A549 (cell line): ENCODE data around the gene TTC28. TPM values are rescaled to one million over a fixed set of nuclear protein-coding genes. Genes with fewer than 3 reads are reported as not detected.

Experiments used
- ATAC-seq, 2 experiments: fragments of 200-7000 bp in 1 of 2; fragments of >200 bp in 1 of 2; cut with Nextera tagmentation in 1 of 2; cut with Tn5 transposase in 1 of 2; 3 replicates each; pipeline versions ENCODE4 v1.8.0 to v1.9.1; 2018 to 2020; ENCODE audit warnings: mild to moderate bottlenecking in 1 of 2, moderate library complexity in 1 of 2
- CTCF ChIA-PET: fragments of 300-600 bp; sonication (Branson Sonifier 250); formaldehyde crosslinking; extraction: SDS; loops from one replicate; lab custom pipeline; 2021; ENCODE audit warnings: antibody characterized with exemption, inconsistent platforms; lab: Yijun Ruan, JAX
- POLR2A ChIA-PET: fragments of 350-600 bp; formaldehyde crosslinking; extraction: SDS; loops from one replicate; lab custom pipeline; 2021; ENCODE audit warnings: antibody characterized with exemption, inconsistent platforms; lab: Yijun Ruan, JAX
- DNase-seq, 2 experiments: peaks; one replicate each; pipeline versions ENCODE4 v3.0.0 to v3.0.0-alpha.2; 2011 to 2016; ENCODE audit warnings: low read depth in 1 of 2, low spot score in 1 of 2
- FAIRE-seq: peaks from 2 replicates; lab custom pipeline; 2011; peaks lifted over from hg19 to GRCh38; lab: Jason Lieb, UNC
- H3K27ac ChIP-seq, 2 experiments: fragments of >200 bp; sonication (Bioruptor Twin); formaldehyde crosslinking; 3 replicates each; pipeline ENCODE4 v1.5.1; 2016 to 2017
- H3K4me1 ChIP-seq: fragments of >200 bp; sonication (Bioruptor Twin); formaldehyde crosslinking; 3 replicates; pipeline ENCODE4 v1.6.1; 2016
- H3K4me2 ChIP-seq: fragments of >200 bp; sonication (Bioruptor Twin); formaldehyde crosslinking; 3 replicates; pipeline ENCODE4 v1.6.1; 2016
- H3K4me3 ChIP-seq: fragments of >200 bp; sonication (Bioruptor Twin); formaldehyde crosslinking; 3 replicates; pipeline ENCODE4 v1.5.1; 2016
- H3K9me3 ChIP-seq: fragments of >200 bp; sonication (Bioruptor Twin); formaldehyde crosslinking; 3 replicates; pipeline ENCODE4 v1.6.1; 2016
- CBX8 ChIP-seq: fragments of 200-600 bp; sonication (generic); IDR thresholded peaks from 2 replicates; pipeline ENCODE4 v1.6.1; 2016
- CEBPB ChIP-seq, 2 experiments: fragments of >200 bp in 1 of 2; sonication (Bioruptor Twin) in 1 of 2; formaldehyde crosslinking in 1 of 2; IDR thresholded peaks; 2 replicates each; pipeline ENCODE4 v1.6.1; 2012 to 2016
- CHD4 ChIP-seq: fragments of 200-600 bp; sonication (generic); IDR thresholded peaks from 2 replicates; pipeline ENCODE4 v1.6.1; 2016; ENCODE audit warnings: antibody characterized with exemption, mild to moderate bottlenecking, borderline replicate concordance
- EHF ChIP-seq: fragments of 250-450 bp; sonication (Bioruptor Pico); IDR thresholded peaks from 2 replicates; pipeline ENCODE4 v1.5.0; 2020; ENCODE audit warnings: mild to moderate bottlenecking
- EP300 ChIP-seq, 2 experiments: fragments of >200 bp; sonication (Bioruptor Twin); formaldehyde crosslinking; IDR thresholded peaks; 2 replicates in 1 of 2; 3 replicates in 1 of 2; pipeline ENCODE4 v1.6.1; 2016 to 2017
- ESRRA ChIP-seq: fragments of 150-350 bp; IDR thresholded peaks from 2 replicates; pipeline ENCODE4 v1.6.1; 2014; ENCODE audit warnings: mild to moderate bottlenecking, low read length, borderline replicate concordance
- FOSB ChIP-seq: fragments of 250-450 bp; sonication (Bioruptor Pico); IDR thresholded peaks from 2 replicates; pipeline ENCODE4 v1.5.0; 2020; ENCODE audit warnings: mild to moderate bottlenecking, moderate library complexity
- FOXS1 ChIP-seq: fragments of 250-450 bp; sonication (Bioruptor Pico); IDR thresholded peaks from 2 replicates; pipeline ENCODE4 v1.5.0; 2020; ENCODE audit warnings: mild to moderate bottlenecking, moderate library complexity
- GATA3 ChIP-seq: IDR thresholded peaks from 2 replicates; pipeline ENCODE4 v1.6.1; 2012; ENCODE audit warnings: borderline replicate concordance
- HDAC2 ChIP-seq: fragments of 200-600 bp; sonication (generic); IDR thresholded peaks from 2 replicates; pipeline ENCODE4 v1.6.1; 2016
- HOXB13 ChIP-seq: fragments of 250-450 bp; sonication (Bioruptor Pico); IDR thresholded peaks from 2 replicates; pipeline ENCODE4 v1.5.0; 2020; ENCODE audit warnings: low read depth, mild to moderate bottlenecking, moderate library complexity
- JUN ChIP-seq, 2 experiments: fragments of >200 bp; sonication (Bioruptor Twin); formaldehyde crosslinking; IDR thresholded peaks; 2 replicates in 1 of 2; 3 replicates in 1 of 2; pipeline ENCODE4 v1.6.1; 2016 to 2017
- JUNB ChIP-seq: fragments of >200 bp; sonication (Bioruptor Twin); formaldehyde crosslinking; IDR thresholded peaks from 2 replicates; pipeline ENCODE4 v1.6.1; 2016
- KDM5A ChIP-seq: fragments of 200-600 bp; sonication (generic); IDR thresholded peaks from 2 replicates; pipeline ENCODE4 v1.6.1; 2016; ENCODE audit warnings: antibody characterized with exemption, mild to moderate bottlenecking
- MAZ ChIP-seq: fragments of 150-350 bp; IDR thresholded peaks from 2 replicates; pipeline ENCODE4 v1.6.1; 2014; ENCODE audit warnings: antibody characterized with exemption, low read depth, low read length, borderline replicate concordance
- NPAS2 ChIP-seq: fragments of 250-450 bp; sonication (Bioruptor Pico); IDR thresholded peaks from 2 replicates; pipeline ENCODE4 v1.8.0; 2022; ENCODE audit warnings: mild to moderate bottlenecking, moderate library complexity, borderline replicate concordance
- NR3C1 ChIP-seq: fragments of >200 bp; sonication (Bioruptor Twin); formaldehyde crosslinking; IDR thresholded peaks from 3 replicates; pipeline ENCODE4 v1.6.1; 2017
- PHF8 ChIP-seq: fragments of 200-600 bp; sonication (generic); IDR thresholded peaks from 2 replicates; pipeline ENCODE4 v1.6.1; 2016; ENCODE audit warnings: low read depth, mild to moderate bottlenecking, antibody characterized with exemption, moderate library complexity, borderline replicate concordance
- POLR2A ChIP-seq: IDR thresholded peaks from 2 replicates; pipeline ENCODE4 v1.6.1; 2012; ENCODE audit warnings: mild to moderate bottlenecking, low read length
- POLR2AphosphoS2 ChIP-seq: conservative IDR thresholded peaks from 2 replicates; pipeline ENCODE4 v1.6.1; 2012; ENCODE audit warnings: low read length, improper control_type of control experiment, inconsistent platforms
- RAD21 ChIP-seq, 2 experiments: fragments of >200 bp in 1 of 2; sonication (Bioruptor Twin) in 1 of 2; formaldehyde crosslinking in 1 of 2; IDR thresholded peaks in 1 of 2; conservative IDR thresholded peaks in 1 of 2; 2 replicates in 1 of 2; 3 replicates in 1 of 2; pipeline ENCODE4 v1.6.1; 2012 to 2018; ENCODE audit warnings: inconsistent platforms in 1 of 2
- RFX5 ChIP-seq: fragments of 450-650 bp; IDR thresholded peaks from 2 replicates; pipeline ENCODE4 v1.7.1; 2014; ENCODE audit warnings: antibody characterized with exemption, mild to moderate bottlenecking, moderate library complexity
- RNF2 ChIP-seq: fragments of 200-600 bp; sonication (generic); IDR thresholded peaks from 2 replicates; pipeline ENCODE4 v1.6.1; 2016; ENCODE audit warnings: low read depth, mild to moderate bottlenecking, antibody characterized with exemption, moderate library complexity, borderline replicate concordance
- SREBF2 ChIP-seq: fragments of 450-650 bp; IDR thresholded peaks from 2 replicates; pipeline ENCODE4 v1.6.1; 2014; ENCODE audit warnings: mild to moderate bottlenecking, moderate library complexity
- TP53 ChIP-seq: fragments of 250-450 bp; sonication (Bioruptor Pico); IDR thresholded peaks from 2 replicates; pipeline ENCODE4 v1.5.0; 2021; ENCODE audit warnings: mild to moderate bottlenecking, moderate library complexity
- ZNF302 ChIP-seq: fragments of 250-450 bp; sonication (Bioruptor Pico); IDR thresholded peaks from 2 replicates; pipeline ENCODE4 v1.9.0; 2021; ENCODE audit warnings: inconsistent platforms, mild to moderate bottlenecking, moderate library complexity
- ZSCAN20 ChIP-seq: fragments of 250-450 bp; sonication (Bioruptor Pico); IDR thresholded peaks from 2 replicates; pipeline ENCODE4 v1.8.0; 2022; ENCODE audit warnings: mild to moderate bottlenecking, moderate library complexity
- whole genome bisulfite sequencing: methylation state at CpG from one replicate; pipeline ENCODE4 v1.1.6; 2017; ENCODE audit errors: missing lambda C conversion rate; 5-methylcytosine and 5-hydroxymethylcytosine counted together
- polyA plus RNA-seq, 4 experiments: library from polyadenylated mRNA; depleted of rRNA in 3 of 4; stranded (reverse); fragments of >200 nt; fragmentation: RNase III in 1 of 4; extraction: RNeasy Plus Mini Kit Qiagen cat#74134 plus additional on column Dnase treatment in 1 of 4; gene quantifications; 2 replicates in 3 of 4; 3 replicates in 1 of 4; pipeline ENCODE4 v1.2.3, GENCODE V29; 2011 to 2017
- TF ChIP-seq, protein P1 (sequence below): fragments of 200-600 bp; sonication (generic); IDR thresholded peaks from 2 replicates; pipeline ENCODE4 v1.6.1; 2016; ENCODE audit warnings: antibody characterized with exemption, mild to moderate bottlenecking, moderate library complexity
- TF ChIP-seq, protein P2 (sequence below): fragments of 450-650 bp; IDR thresholded peaks from 2 replicates; pipeline ENCODE4 v1.6.1; 2014; ENCODE audit warnings: antibody characterized with exemption
- TF ChIP-seq, protein P3 (sequence below): fragments of >200 bp; sonication (Bioruptor Twin); formaldehyde crosslinking; IDR thresholded peaks from 2 replicates; pipeline ENCODE4 v1.6.1; 2016
- TF ChIP-seq, protein P4 (sequence below): fragments of 250-450 bp; sonication (Bioruptor Pico); IDR thresholded peaks from 2 replicates; pipeline ENCODE4 v1.5.0; 2020; ENCODE audit warnings: low read depth, mild to moderate bottlenecking, moderate library complexity
- TF ChIP-seq, protein P5 (sequence below): fragments of 250-450 bp; sonication (Bioruptor Pico); IDR thresholded peaks from 2 replicates; pipeline ENCODE4 v1.5.0; 2021; ENCODE audit warnings: mild to moderate bottlenecking, moderate library complexity, borderline replicate concordance
- TF ChIP-seq, protein P6 (sequence below): fragments of >200 bp; sonication (Bioruptor Twin); formaldehyde crosslinking; IDR thresholded peaks from 3 replicates; pipeline ENCODE4 v1.6.1; 2016

Gene TTC28
- polyA plus RNA-seq, 2 of the 4 experiments (the other 2 are of a cell fraction), result 2.6 to 3.8 TPM

DNA sequence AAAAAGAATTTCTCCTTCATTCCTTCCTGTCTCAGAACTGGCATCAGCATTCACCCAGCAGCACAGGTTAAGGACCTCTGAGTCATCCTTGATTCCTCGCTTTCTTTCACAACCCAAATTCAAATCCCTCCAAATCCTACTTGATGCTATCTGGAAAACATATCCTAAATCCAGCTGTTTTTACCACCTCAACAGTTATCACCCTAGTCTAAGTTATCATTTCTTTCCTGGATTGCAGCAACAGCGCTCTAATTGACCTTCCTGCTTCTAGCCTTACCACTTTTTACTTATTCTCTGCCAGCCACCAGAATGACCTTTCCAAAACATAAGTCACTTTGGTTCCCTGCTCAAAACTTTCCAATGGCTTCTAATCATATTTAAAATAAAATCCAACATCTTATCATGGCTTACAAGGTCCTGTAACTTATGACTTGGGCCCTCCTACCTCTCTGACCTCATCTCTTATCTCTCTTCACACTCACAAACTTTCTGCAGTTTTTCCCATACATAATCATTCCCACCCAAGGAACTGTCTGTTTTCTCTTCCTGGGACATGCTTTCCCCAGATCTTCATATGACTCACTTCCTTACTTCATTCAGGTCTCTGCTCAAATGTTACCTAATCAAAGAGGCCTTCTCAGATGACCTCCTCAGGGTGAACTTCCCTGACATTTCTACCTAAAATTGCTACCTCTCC lies 119.4 kb downstream of the TTC28 start:
- DNase-seq (peak; percentile 35 to 65), FAIRE-seq (no peak), ATAC-seq (peak; percentile 84 to 87)
- POLR2A ChIA-PET, result interaction anchor here (0.7 kb wide), 1 partner anchor 56 kb away, joined by 3 read pairs; no protein-coding TSS in a partner anchor
- no peak overlapping the region for H3K4me3 ChIP-seq
- CTCF ChIA-PET, result interaction anchor here (0.6 kb wide), 1 partner anchor 66 kb away, joined by 5 read pairs; no protein-coding TSS in a partner anchor
- peaks cover 23% of the 10 kb centered on the region for H3K4me1 ChIP-seq
- no peaks in the 10 kb centered on the region for H3K9me3 ChIP-seq
- H3K27ac ChIP-seq, result peak overlapping the region; percentile 63 to 79
- WGBS, result 79% methylated on average over 2 of the region's 2 CpGs
- H3K4me2 ChIP-seq, result peak overlapping the region; percentile 44
- TF ChIP-seq JUN (IDR thresholded peaks at IDR 0.05) (0 out of 5 replicates have a peak, but pooled peaks of 1 of the 2 experiments have one; percentile 23), SREBF2 (no peak), CHD4 (no peak), RAD21 (conservative IDR thresholded peaks at IDR 0.05 in 1 of 2, IDR thresholded peaks at IDR 0.05 in 1 of 2) (0 out of 5 replicates have a peak, but pooled peaks of 1 of the 2 experiments have one; percentile 12), MAZ (no peak), TP53 (CRISPR knock-in tag) (no peak), FOXS1 (CRISPR knock-in tag) (no peak), POLR2A (no peak), ESRRA (no peak), KDM5A (no peak), CBX8 (no peak), ZNF302 (no peak), RNF2 (no peak), GATA3 (no peak), RFX5 (no peak), ZSCAN20 (CRISPR knock-in tag) (no peak), EP300 (IDR thresholded peaks at IDR 0.05) (no peak), HDAC2 (no peak), POLR2AphosphoS2 (no peak), HOXB13 (CRISPR knock-in tag) (no peak), PHF8 (no peak), NPAS2 (CRISPR knock-in tag) (no peak), EHF (no peak), FOSB (CRISPR knock-in tag) (no peak), NR3C1 (no peak), CEBPB (IDR thresholded peaks at IDR 0.05) (peak; percentile 6 to 53; a peak in 1 of 4 replicates), JUNB (peak; percentile 36; the same call in 1 of the 2 replicates)
- TF ChIP-seq, protein P1, sequence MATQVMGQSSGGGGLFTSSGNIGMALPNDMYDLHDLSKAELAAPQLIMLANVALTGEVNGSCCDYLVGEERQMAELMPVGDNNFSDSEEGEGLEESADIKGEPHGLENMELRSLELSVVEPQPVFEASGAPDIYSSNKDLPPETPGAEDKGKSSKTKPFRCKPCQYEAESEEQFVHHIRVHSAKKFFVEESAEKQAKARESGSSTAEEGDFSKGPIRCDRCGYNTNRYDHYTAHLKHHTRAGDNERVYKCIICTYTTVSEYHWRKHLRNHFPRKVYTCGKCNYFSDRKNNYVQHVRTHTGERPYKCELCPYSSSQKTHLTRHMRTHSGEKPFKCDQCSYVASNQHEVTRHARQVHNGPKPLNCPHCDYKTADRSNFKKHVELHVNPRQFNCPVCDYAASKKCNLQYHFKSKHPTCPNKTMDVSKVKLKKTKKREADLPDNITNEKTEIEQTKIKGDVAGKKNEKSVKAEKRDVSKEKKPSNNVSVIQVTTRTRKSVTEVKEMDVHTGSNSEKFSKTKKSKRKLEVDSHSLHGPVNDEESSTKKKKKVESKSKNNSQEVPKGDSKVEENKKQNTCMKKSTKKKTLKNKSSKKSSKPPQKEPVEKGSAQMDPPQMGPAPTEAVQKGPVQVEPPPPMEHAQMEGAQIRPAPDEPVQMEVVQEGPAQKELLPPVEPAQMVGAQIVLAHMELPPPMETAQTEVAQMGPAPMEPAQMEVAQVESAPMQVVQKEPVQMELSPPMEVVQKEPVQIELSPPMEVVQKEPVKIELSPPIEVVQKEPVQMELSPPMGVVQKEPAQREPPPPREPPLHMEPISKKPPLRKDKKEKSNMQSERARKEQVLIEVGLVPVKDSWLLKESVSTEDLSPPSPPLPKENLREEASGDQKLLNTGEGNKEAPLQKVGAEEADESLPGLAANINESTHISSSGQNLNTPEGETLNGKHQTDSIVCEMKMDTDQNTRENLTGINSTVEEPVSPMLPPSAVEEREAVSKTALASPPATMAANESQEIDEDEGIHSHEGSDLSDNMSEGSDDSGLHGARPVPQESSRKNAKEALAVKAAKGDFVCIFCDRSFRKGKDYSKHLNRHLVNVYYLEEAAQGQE, result no peak
- TF ChIP-seq, protein P2, sequence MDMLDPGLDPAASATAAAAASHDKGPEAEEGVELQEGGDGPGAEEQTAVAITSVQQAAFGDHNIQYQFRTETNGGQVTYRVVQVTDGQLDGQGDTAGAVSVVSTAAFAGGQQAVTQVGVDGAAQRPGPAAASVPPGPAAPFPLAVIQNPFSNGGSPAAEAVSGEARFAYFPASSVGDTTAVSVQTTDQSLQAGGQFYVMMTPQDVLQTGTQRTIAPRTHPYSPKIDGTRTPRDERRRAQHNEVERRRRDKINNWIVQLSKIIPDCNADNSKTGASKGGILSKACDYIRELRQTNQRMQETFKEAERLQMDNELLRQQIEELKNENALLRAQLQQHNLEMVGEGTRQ, result no peak
- TF ChIP-seq, protein P3, sequence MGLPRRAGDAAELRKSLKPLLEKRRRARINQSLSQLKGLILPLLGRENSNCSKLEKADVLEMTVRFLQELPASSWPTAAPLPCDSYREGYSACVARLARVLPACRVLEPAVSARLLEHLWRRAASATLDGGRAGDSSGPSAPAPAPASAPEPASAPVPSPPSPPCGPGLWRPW, result no peak
- TF ChIP-seq, protein P4, sequence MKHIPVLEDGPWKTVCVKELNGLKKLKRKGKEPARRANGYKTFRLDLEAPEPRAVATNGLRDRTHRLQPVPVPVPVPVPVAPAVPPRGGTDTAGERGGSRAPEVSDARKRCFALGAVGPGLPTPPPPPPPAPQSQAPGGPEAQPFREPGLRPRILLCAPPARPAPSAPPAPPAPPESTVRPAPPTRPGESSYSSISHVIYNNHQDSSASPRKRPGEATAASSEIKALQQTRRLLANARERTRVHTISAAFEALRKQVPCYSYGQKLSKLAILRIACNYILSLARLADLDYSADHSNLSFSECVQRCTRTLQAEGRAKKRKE (CRISPR knock-in tag), result no peak
- TF ChIP-seq, protein P5, sequence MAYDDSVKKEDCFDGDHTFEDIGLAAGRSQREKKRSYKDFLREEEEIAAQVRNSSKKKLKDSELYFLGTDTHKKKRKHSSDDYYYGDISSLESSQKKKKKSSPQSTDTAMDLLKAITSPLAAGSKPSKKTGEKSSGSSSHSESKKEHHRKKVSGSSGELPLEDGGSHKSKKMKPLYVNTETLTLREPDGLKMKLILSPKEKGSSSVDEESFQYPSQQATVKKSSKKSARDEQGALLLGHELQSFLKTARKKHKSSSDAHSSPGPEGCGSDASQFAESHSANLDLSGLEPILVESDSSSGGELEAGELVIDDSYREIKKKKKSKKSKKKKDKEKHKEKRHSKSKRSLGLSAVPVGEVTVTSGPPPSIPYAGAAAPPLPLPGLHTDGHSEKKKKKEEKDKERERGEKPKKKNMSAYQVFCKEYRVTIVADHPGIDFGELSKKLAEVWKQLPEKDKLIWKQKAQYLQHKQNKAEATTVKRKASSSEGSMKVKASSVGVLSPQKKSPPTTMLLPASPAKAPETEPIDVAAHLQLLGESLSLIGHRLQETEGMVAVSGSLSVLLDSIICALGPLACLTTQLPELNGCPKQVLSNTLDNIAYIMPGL, result no peak
- TF ChIP-seq, protein P6, sequence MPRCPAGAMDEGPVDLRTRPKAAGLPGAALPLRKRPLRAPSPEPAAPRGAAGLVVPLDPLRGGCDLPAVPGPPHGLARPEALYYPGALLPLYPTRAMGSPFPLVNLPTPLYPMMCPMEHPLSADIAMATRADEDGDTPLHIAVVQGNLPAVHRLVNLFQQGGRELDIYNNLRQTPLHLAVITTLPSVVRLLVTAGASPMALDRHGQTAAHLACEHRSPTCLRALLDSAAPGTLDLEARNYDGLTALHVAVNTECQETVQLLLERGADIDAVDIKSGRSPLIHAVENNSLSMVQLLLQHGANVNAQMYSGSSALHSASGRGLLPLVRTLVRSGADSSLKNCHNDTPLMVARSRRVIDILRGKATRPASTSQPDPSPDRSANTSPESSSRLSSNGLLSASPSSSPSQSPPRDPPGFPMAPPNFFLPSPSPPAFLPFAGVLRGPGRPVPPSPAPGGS, result no peak
